NCI-H187 treated with DMSO at 0.1 percent for 48 hours (cell line): Measurements from ENCODE around the gene CACNA2D1.

Experiments used
- DNase-seq: peaks from one replicate; lab custom pipeline; 2025; lab: John Stamatoyannopoulos, UW

The CACNA2D1 gene

DNA sequence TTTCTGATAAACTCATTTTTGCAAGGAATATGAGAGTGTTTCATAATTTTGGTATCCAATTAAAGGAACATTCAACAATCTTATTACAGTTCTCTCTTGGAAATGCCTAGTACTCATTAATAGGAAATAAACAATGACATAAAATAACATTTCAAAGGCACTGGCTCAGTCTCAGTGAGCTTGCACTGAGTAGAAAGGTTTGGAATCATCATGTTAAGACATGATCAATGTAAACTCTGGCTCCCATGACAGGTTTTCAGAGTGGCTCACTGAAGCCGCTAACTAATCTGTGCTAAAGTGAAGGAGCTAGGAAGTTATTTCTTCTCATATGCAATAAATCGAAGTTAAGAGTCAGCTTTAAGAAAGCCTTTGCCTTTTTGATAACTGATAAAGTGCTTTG, 470.5 kb downstream of the CACNA2D1 start:
- no peak for DNase-seq

DNA sequence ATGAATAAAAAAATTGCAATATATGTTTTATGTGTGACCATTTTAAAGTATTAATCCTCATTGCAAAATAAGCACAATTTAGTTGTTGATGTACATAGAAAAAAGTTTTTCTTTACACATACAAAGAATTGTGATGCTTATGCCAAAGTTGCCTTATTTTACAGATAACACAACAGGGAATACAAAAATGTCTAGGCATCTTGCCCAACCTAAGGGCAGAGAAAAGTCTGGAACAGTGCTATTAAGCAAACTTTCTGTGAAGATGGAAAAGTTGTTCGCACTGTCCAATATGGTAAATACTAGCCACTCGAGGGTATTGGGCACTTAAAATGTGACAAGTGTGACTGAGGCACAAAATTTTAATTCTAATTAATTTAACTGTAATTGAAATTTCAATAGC, 483.6 kb downstream of the CACNA2D1 start:
- no peak for DNase-seq

DNA sequence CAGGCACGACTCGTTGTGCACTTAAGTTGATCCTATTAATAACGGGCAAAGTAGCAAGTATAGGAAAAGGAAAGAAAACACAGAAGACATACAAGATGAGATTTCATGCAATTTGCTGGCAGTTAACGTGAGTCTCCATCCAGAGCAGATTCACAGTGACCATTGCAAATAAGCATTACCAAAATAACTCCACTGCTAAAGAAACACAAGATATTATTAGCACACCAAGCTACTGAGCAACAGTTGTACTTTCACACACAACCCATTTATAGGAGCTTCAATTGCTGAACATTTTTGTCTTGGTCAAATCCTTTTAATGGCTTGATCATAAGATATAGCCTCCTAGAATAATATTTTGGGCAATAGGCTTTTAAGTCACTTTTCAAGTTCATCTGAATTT, 486.1 kb downstream of the CACNA2D1 start:
- DNase-seq = no peak

DNA sequence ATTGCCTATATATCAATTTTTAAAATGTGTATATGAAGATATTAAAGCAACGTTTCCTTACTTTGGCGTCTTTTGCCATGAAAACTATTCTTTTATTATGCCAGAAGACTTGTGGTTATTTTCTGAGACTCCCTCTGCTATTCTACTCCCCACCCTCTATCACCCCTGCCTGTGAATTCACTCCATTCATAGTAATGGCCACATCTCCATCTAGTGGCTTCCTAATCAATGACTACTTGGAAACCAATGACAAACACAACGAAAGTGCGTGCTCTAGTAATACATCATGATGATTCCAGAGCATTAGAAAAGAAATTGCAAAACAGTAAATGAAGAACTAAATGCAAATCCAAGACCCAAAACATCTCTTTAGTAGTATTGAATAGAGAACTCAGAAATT, 487.1 kb downstream of the CACNA2D1 start:
- DNase-seq = no peak

DNA sequence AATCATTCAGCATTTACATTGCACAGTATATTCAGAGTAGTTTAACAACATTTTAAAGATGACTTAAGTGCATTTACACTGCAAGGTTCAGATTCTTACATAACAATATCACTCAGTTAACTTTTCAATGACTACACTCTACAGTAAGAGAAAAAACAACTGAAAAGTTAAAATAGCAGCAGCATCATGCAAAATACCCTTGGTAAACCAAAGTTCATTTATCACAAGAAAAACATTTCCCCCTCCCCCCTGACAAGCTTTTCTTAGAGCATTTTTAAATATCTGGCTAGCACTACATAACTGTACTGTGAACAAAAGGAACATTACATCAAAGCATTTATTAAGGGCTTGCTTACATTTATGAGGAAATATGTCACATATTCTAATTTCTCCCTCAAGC, 494.3 kb downstream of the CACNA2D1 start:
- DNase-seq = no peak

DNA sequence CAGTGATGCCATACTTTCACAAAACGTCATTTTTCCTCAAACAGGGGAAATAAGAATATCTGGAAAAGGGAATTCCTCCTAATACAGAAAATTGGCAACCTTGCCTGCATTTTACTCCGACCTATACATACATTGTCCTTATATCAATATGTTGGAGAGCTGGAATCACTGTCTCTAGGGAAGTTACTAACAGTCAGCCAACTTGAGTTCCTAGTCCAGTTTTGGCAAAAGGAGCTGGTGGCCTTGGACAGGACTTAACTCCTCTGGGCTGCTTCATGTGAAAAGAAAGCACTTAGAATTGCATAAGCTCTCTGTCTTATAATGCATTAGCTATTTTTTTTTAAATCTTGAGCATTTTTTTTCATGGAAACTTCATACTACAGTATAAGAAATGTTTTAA, 499.5 kb downstream of the CACNA2D1 start:
- no peak for DNase-seq

DNA sequence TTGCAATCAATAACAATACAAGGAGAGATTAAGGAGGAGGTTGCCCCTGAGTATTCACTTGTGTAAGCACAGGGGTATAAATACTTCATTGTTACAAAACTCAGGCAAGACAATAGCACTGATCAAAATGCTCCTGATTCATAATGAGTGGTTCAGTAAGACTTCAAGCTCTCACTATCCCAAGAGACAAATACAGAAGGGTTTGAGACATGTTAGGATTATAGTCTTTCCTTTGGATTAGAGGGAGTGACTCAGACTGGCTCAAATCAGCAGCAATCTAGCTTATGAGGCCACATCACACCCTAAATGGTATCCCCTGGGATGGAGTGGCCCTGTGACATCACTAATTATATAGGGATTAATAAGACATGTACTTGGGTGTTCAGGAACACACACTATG, 506.5 kb downstream of the CACNA2D1 start:
- DNase-seq = no peak

DNA sequence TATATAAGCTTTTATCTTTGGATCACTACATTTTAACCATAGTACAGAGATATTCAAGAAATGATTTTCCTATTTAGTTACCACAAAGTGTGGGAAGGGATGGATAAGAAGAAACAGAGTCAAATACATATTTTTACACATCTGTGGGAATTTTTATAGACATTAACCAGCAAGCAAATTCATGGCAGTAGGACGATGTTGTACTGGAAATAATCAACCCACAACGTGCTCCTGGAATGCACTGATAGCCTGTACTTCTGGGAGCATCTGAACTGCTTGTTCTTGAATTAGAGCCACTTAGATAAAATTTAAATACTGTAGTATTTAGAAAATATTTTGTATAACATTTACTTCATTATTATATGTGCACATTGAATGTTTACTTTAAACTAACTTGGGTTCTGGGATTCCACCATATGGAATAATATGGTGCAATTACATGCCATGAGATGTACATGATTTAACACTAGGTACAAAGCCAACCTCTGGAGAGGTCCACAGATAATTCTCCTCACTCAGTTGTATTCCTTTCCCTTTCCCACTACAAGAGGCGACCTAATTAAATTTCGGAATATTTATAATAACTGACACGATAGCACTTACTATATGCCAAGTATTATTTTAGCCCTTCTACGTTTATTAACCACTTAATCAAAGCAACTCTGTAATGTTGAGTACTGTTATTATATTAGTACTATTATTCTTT, 508.8 kb downstream of the CACNA2D1 start:
- DNase-seq = no peak

DNA sequence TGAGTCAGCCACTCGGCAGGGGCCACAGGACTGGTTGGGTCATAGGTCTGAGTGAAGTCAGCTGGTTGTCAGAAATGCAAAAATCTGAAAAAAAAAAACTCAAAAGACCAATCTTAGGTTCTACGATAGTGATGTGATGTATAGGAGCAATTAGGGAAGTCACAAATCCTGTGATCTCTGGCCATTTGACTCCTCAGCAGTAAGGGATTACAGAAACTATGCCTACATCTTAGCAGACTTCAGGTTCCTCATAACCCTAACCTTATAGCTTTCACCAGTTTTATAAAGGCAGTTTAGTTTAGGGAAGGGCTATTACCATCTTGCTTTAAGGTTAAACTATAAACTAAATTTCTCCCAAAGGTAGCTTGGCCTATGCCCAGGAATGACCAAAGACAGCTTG, 510.6 kb downstream of the CACNA2D1 start:
- no peak for DNase-seq

DNA sequence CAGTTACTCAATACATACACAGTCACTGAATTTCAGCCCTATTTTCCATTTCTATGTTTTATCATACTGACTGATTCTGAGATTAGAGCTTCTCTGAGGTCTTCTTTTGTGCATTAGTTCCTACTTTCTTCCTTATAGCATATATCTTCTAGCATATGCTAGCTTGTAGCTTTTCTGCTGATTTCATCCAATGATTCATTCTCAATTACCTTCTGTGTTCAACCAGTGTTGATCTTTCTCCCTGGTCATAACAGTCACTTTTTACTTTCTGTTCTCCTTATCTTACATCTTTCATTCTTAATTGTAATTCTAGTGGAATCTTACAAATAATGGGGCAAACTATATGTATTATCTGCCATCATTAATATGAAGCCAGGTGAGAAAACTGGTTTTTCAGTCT, 514.2 kb downstream of the CACNA2D1 start:
- no peak for DNase-seq

DNA sequence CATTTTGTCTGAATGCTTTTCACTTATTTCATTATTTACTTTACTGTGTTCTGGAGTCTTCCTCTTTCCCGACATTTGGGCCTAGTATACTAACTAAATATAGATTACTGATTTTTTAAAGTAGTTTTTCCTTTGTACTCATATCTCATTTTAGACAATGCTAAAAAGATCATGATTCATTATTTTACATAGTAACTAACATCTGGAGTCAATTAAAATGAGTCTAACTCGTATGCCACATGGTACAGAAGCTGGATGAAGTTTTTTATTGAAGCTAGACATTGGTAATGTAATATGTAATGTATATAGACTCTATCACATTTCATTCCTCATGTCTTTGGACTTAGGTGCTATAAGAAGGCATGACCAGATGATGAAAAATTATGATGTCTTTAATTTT, 517.4 kb downstream of the CACNA2D1 start:
- no peak for DNase-seq

DNA sequence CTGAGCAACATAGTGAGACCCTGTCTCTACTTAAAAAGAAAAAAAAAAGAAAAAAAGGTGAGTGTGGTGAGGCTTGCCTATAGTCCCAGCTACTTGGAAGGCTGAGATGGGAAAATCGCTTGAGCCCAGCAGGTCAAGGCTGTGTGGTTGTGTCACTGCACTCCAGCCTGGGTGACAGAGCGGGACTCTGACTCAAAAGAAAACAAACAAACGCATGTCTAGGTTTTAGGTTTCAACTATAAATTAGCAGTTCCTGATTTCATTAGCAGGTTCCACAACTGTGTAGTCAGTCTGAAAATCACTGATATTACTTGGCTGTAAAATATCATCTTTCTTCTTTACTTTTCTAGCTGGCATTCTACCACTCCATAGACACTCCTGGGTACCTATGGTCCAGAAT, 518.0 kb downstream of the CACNA2D1 start:
- no peak for DNase-seq

DNA sequence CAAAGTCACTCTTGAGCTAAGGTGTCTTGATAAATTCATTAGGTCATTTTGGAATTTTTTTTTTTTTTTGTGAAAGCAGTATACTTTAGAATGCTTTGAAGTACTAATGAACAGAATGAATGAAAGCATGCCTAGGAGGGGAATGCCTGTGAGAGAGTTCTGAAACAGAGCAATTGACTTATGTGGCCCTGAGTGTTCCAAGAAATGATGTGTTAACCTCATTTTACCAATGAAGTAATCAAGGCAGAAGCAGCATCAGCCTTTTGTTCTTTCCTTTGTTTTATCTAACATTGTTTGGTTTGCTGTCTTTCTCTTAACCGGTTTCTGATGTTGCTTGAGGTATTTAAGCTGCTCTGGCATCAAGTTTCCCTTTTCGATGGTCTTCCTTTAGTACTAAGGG, 519.1 kb downstream of the CACNA2D1 start:
- no peak for DNase-seq

DNA sequence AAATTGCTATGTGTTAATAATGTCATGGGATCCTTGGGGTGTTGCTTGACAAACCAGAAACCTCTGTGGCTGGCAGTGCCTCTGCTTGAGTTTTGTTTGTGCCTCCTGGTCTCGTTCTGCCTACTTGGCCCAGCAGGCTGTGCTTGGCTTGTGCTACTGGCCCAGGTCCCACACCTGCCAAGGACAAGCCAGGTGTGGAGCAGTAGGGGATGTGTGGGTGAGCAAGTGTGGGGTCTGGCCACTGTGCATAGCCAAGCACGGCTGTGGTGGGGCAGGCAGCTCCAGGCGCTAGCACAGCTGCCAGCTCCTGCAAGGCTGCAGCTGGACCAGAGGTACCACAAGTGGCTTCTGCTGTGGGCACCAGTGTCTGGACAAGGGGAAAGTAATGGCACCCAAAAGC, 524.1 kb downstream of the CACNA2D1 start:
- no peak for DNase-seq

DNA sequence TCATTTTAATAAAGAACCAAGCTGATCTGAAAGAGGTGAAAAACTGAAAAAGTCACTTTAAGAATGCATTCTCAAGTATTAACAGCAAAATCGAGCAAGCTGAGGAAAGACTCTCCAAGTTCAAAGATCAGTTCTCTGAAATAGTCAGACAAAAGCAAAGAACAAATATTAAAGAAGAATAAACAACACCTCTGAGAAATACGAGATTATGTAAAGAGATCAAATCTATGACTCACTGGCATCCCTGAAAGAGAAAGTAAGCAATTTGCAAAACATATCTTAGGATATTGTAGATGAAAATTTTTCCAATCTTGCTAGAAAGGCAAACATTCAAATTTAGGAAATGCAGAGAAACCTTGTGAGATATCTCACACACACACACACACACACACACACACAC, 535.4 kb downstream of the CACNA2D1 start:
- DNase-seq = no peak

DNA sequence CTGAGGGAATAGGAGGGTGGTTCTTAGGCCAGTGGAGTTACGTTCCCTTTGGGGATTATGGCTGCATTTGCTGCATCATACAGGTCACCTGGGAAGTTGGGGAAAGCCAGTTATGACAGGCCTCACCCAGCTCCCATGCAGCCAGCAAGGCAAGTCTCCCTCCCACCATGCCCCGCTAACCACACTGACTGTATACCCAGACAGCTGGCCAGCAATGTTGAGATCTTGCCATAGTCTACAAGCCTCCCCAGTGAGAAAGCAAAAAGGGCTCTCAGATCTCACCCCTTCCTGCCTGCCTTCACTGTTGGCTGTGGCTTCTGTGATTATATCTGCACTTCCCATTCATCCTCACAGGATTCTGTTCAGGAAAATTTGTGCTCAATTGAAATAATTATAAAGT, 540.5 kb downstream of the CACNA2D1 start:
- no peak for DNase-seq

DNA sequence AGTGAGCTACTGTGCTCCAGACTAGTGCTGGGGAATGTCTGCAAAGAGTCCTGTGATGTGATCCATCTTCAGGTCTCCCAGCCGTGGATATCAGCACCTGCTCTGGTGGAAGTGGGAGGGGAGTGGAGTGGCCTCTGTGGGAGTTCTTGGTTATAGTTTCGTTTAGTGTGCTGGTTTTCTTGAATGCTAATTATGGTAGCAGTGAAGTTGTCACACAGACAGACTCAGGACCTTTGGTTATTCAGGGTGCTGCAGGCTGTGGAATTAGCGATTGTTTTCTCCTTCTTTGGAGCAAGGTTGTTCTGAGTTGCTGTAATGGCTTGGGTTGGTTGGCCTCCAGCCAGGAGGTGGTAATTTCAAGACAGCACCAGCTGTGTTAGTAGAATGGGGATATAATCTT, 541.0 kb downstream of the CACNA2D1 start:
- no peak for DNase-seq
